Stomach smooth muscle (tissue), 2 donors: Measurements from ENCODE around the gene AKAP5.

ENCODE experiments used
- H3K27ac ChIP-seq: one replicate; pipeline ENCODE4 v1.7.0; 2013; ENCODE audit warnings: mild to moderate bottlenecking, low read length, inconsistent platforms
- H3K27me3 ChIP-seq, 2 donors: one replicate each; pipeline ENCODE4 v1.7.0; 2013; ENCODE audit warnings: low read length in 2 of 2; ENCODE audit not compliant: insufficient read depth in 2 of 2, control insufficient read depth in 1 of 2
- H3K36me3 ChIP-seq, 2 donors: one replicate each; pipeline ENCODE4 v1.7.0; 2013; ENCODE audit warnings: low read length in 2 of 2; ENCODE audit not compliant: control insufficient read depth in 2 of 2, insufficient read depth in 2 of 2
- H3K4me1 ChIP-seq: one replicate; pipeline ENCODE4 v1.7.0; 2013; ENCODE audit warnings: low read length; ENCODE audit not compliant: control insufficient read depth, insufficient read depth
- H3K4me3 ChIP-seq, 2 donors: one replicate each; pipeline ENCODE4 v1.7.0; 2013; ENCODE audit warnings: low read length in 2 of 2
- H3K9ac ChIP-seq, 2 donors: one replicate each; pipeline ENCODE4 v1.7.0; 2013; ENCODE audit warnings: low read length in 2 of 2, mild to moderate bottlenecking in 1 of 2
- H3K9me3 ChIP-seq, 2 donors: one replicate each; pipeline ENCODE4 v1.7.0; 2013; ENCODE audit warnings: low read length in 2 of 2; ENCODE audit not compliant: control insufficient read depth in 2 of 2
- donor health status: healthy.
- donor health status: Pancreatic carcinoma.

Gene AKAP5

GRCh38 chr14:64459405-64460136, 5.7 kb upstream of the AKAP5 start:
- H3K9me3 ChIP-seq = no peaks in the 10 kb centered on the region
- H3K27ac ChIP-seq = no peak overlapping the region
- H3K4me3 ChIP-seq = no peak overlapping the region
- H3K4me1 ChIP-seq = peaks cover 2% of the 10 kb centered on the region
- no peaks in the 10 kb centered on the region for H3K27me3 ChIP-seq
- no peak overlapping the region for H3K9ac ChIP-seq
- peaks cover 7 to 13% of the 10 kb centered on the region in 2 donors for H3K36me3 ChIP-seq

DNA sequence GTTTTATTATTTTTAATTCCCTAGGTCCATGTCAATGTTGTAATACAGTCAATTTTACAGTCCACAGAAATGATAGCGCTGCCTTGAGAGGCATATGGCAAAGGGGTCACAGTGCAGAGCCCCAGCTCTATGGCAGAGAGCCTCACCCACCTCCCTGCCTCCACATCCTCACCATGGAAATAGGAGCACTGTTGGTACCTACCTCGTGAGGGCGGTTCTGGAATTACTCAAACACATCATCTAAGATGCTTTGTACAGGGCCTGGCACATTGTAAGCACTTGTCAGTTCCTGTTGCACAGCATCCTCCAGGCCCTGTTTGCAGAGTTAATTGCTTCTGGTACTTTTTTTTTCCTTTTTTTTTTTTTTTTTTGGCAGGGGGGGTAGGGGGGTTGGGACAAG, 4.1 kb upstream of the AKAP5 start:
- Histone ChIP-seq H3K27ac (no peak overlapping the region), H3K4me3 (no peak overlapping the region), H3K9me3 (no peaks in the 10 kb centered on the region), H3K4me1 (peaks cover 7% of the 10 kb centered on the region), H3K36me3 (peaks cover 0 to 7% of the 10 kb centered on the region in 2 donors), H3K9ac (no peak overlapping the region), H3K27me3 (no peaks in the 10 kb centered on the region)

DNA sequence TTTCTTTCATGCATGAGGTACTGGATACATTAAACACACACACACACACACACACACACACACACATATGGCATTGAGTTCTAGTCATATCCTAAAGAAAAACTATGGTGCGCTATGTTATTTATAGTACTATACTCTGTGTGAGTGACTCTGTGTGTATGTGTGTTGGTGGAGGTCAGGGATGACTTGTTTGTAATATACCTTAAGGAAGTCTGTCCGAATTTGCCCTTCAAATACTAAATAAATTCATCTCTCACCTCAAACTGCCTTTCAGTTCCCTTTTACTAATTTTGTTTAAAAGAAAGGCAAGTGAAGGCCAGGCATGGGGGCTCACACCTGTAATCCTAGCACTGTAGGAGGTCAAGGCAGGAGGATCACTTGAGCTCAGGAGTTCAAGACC, 2.1 kb upstream of the AKAP5 start:
- Histone ChIP-seq H3K27ac (no peak overlapping the region), H3K9me3 (no peaks in the 10 kb centered on the region), H3K9ac (no peak overlapping the region), H3K27me3 (no peaks in the 10 kb centered on the region), H3K36me3 (peaks cover 0 to 7% of the 10 kb centered on the region in 2 donors), H3K4me3 (no peak overlapping the region), H3K4me1 (peaks cover 7% of the 10 kb centered on the region)

DNA sequence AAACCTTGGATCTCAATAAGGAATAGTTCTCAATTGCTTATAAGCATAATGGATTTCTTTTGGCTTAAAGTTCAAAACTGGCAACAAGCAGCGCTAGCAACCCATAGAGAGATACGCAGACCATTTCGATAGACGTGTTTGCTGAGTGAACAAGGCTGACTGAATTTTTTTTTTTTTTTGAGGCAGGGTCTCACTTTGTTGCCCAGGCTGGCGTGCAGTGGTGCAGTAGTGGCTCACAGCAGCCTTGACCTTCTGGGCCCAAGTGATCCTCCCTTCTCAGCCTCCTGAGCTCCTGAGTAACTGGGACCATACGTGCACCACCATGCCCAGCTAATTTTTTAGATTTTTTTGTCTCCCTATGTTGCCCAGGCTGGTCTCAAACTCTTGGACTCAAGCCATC, 1.4 kb upstream of the AKAP5 start:
- Histone ChIP-seq H3K27ac (no peak overlapping the region), H3K9ac (no peak overlapping the region), H3K4me3 (no peak overlapping the region), H3K36me3 (peaks cover 0 to 4% of the 10 kb centered on the region in 2 donors), H3K9me3 (no peaks in the 10 kb centered on the region), H3K27me3 (no peaks in the 10 kb centered on the region), H3K4me1 (peaks cover 7% of the 10 kb centered on the region)

DNA sequence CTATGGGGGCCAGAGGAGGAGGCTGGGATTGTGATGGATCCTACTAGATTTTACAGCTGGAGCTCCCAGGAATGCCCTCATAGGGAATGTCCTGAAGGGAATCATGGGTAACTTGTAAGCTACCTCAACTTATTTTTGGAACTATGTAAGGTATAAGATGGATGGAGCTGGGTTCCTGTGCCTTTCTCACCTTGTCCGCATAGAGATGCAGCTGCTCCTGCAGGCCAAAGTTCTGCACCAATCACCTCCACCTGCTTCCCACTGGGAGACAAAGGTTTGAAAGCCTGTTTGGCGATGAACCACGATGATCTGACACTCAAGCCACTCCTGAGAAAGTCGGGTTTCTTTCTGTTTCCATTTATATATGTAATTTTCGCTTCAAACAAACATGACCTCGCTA, 648 bp upstream of the AKAP5 start:
- H3K27ac ChIP-seq = no peak overlapping the region
- H3K27me3 ChIP-seq = no peaks in the 10 kb centered on the region
- H3K4me1 ChIP-seq = peaks cover 7% of the 10 kb centered on the region
- H3K36me3 ChIP-seq = peaks cover 0 to 4% of the 10 kb centered on the region in 2 donors
- peak overlapping the region; percentile 80 for H3K4me3 ChIP-seq
- H3K9ac ChIP-seq = peak overlapping the region; percentile 44 to 63
- H3K9me3 ChIP-seq = no peaks in the 10 kb centered on the region

DNA sequence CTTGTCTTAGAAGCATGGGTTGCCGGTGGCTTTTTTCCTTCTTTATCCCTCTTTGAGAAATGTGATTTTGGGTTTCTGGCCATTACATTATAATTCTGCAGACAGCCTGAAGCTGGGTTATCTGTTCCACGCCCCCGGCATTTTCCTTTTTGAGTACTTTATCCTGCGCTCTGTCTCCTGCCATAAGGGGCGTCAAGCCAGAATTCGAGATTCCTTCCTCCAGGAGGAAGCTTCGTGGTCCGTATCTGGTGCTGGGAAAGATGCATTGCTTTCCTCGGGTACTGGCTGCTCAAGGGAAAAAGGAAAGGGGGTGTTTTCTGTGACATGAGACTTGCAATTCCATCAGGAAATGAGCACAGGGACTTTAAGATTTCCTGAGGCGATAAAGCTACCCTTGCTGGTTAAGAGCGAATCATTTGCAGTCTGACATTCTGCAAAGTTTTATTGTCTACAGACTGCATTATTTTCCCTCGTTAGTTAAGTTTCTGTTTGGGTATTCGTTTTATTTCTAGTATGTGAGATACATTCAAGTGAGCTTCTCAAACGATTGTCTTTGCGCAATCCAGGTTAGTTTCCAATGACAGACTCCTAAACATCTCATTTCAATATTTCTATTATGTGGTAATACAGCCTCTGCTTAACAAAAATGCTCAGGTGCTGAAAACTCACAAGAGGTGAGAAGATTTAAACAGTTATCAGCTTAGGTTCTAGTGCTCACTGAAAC, 694 bp downstream of the AKAP5 start:
- Histone ChIP-seq H3K27ac (no peak overlapping the region), H3K4me1 (peaks cover 7% of the 10 kb centered on the region), H3K36me3 (peaks cover 0 to 2% of the 10 kb centered on the region in 2 donors), H3K27me3 (no peaks in the 10 kb centered on the region), H3K9me3 (no peaks in the 10 kb centered on the region), H3K9ac (peak overlapping the region; percentile 68), H3K4me3 (peak overlapping the region; percentile 80)

GRCh38 chr14:64467101-64467500, 1.8 kb downstream of the AKAP5 start:
- no peak overlapping the region for H3K4me3 ChIP-seq
- H3K27me3 ChIP-seq = no peaks in the 10 kb centered on the region
- no peak overlapping the region for H3K9ac ChIP-seq
- no peaks in the 10 kb centered on the region for H3K36me3 ChIP-seq
- H3K4me1 ChIP-seq = peaks cover 7% of the 10 kb centered on the region
- no peak overlapping the region for H3K27ac ChIP-seq
- no peaks in the 10 kb centered on the region for H3K9me3 ChIP-seq

- Histone ChIP-seq H3K36me3 (no peaks in the 10 kb centered on the region), H3K4me3 (no peak overlapping the region), H3K27me3 (no peaks in the 10 kb centered on the region), H3K27ac (no peak overlapping the region), H3K9ac (no peak overlapping the region), H3K4me1 (peaks cover 7% of the 10 kb centered on the region), H3K9me3 (no peaks in the 10 kb centered on the region)
These were observed 2.3 kb downstream of the AKAP5 start for GRCh38 chr14:64467566-64467965.

DNA sequence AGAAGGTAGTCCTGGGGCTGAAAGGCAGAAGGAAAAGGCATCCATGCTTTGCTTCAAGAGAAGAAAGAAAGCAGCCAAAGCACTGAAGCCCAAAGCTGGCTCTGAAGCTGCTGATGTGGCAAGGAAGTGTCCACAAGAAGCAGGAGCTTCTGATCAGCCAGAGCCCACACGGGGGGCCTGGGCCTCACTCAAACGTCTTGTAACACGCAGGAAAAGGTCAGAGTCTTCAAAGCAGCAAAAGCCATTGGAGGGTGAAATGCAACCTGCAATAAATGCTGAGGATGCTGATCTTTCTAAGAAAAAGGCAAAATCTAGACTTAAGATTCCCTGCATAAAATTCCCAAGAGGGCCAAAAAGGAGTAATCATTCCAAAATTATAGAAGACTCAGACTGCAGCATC, 3.2 kb downstream of the AKAP5 start:
- H3K9ac ChIP-seq = no peak overlapping the region
- H3K9me3 ChIP-seq = no peaks in the 10 kb centered on the region
- no peaks in the 10 kb centered on the region for H3K27me3 ChIP-seq
- no peaks in the 10 kb centered on the region for H3K36me3 ChIP-seq
- H3K4me3 ChIP-seq = no peak overlapping the region
- no peak overlapping the region for H3K27ac ChIP-seq
- peaks cover 7% of the 10 kb centered on the region for H3K4me1 ChIP-seq

DNA sequence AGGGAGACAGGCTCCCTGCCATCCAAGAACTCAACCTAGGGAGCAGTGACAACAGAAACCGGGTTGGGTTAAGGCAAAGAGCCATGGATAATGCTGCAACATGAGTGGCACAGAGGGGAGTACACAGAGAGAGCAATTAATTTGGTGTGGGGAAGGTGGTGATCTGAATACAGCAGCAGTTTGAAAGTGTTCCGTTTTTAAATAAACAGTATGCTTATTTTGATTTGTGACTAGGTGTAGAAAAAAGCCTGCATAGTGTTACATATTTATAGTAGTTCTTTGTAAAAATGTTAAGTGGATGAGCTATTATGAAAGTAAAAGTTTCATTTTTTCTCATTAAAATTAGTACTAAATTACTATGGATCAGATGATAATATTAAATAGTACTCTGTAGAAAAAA, 8.7 kb downstream of the AKAP5 start:
- Histone ChIP-seq H3K4me3 (no peak overlapping the region), H3K36me3 (no peaks in the 10 kb centered on the region), H3K9me3 (no peaks in the 10 kb centered on the region), H3K4me1 (no peaks in the 10 kb centered on the region), H3K9ac (no peak overlapping the region), H3K27ac (no peak overlapping the region), H3K27me3 (no peaks in the 10 kb centered on the region)

GRCh38 chr14:64474698-64475097, 9.4 kb downstream of the AKAP5 start:
- no peaks in the 10 kb centered on the region for H3K27me3 ChIP-seq
- H3K27ac ChIP-seq = no peak overlapping the region
- H3K9ac ChIP-seq = no peak overlapping the region
- peaks cover 2 to 3% of the 10 kb centered on the region in 2 donors for H3K36me3 ChIP-seq
- H3K4me3 ChIP-seq = no peak overlapping the region
- no peaks in the 10 kb centered on the region for H3K9me3 ChIP-seq
- no peaks in the 10 kb centered on the region for H3K4me1 ChIP-seq
